CD14-positive monocyte (primary cell): ENCODE results near the gene CMTM8. TPM values are rescaled to one million over a fixed set of nuclear protein-coding genes. Genes with fewer than 3 reads are reported as not detected.

Experiments used
- DNase-seq, 3 donors: peaks; one replicate each; pipeline ENCODE4 v3.0.0-alpha.2; 2011 to 2022
- H2AFZ ChIP-seq: 2 replicates; pipeline ENCODE4 v1.6.0; 2012; ENCODE audit warnings: mild to moderate bottlenecking, low read depth, low read length, inconsistent platforms; ENCODE audit not compliant: insufficient read depth, poor library complexity, severe bottlenecking
- H3K27ac ChIP-seq, 2 donors: 1 replicate in 1 of 2; 2 replicates in 1 of 2; pipeline ENCODE4 v1.5.1; 2012 to 2013; ENCODE audit warnings: low read length in 2 of 2, control low read depth in 1 of 2, inconsistent platforms in 1 of 2, low read depth in 1 of 2, mild to moderate bottlenecking in 1 of 2
- H3K27me3 ChIP-seq, 2 donors: one replicate each; pipeline versions ENCODE4 v1.6.0 to v1.6.1; 2011 to 2013; ENCODE audit warnings: low read length in 2 of 2; ENCODE audit not compliant: control insufficient read depth in 2 of 2, insufficient read depth in 2 of 2
- H3K36me3 ChIP-seq, 2 donors: replicated peaks in 1 of 2; 1 replicate in 1 of 2; 2 replicates in 1 of 2; pipeline versions ENCODE4 v1.5.1 to v1.6.1; 2012 to 2013; ENCODE audit warnings: low read length in 2 of 2, control low read depth in 1 of 2, inconsistent platforms in 1 of 2, mild to moderate bottlenecking in 1 of 2; ENCODE audit not compliant: insufficient read depth in 2 of 2, control insufficient read depth in 1 of 2
- H3K4me1 ChIP-seq, 2 donors: 1 replicate in 1 of 2; 2 replicates in 1 of 2; pipeline versions ENCODE4 v1.5.1 to v1.6.1; 2012 to 2013; ENCODE audit warnings: low read length in 2 of 2, control low read depth in 1 of 2, inconsistent platforms in 1 of 2, mild to moderate bottlenecking in 1 of 2, moderate library complexity in 1 of 2; ENCODE audit not compliant: insufficient read depth in 2 of 2, control insufficient read depth in 1 of 2
- H3K4me2 ChIP-seq: replicated peaks from 2 replicates; pipeline ENCODE3; 2012; ENCODE audit warnings: low read length, moderate library complexity, mild to moderate bottlenecking; ENCODE audit not compliant: poor library complexity, severe bottlenecking; ENCODE audit errors: extremely low read depth
- H3K4me3 ChIP-seq, 3 experiments: fragments of 200-600 bp in 1 of 3; sonication (generic) in 1 of 3; replicated peaks in 1 of 3; 1 replicate in 2 of 3; 2 replicates in 1 of 3; pipeline ENCODE4 v1.5.1; 2011 to 2013; ENCODE audit warnings: low read length in 3 of 3, mild to moderate bottlenecking in 3 of 3, control low read depth in 2 of 3, low read depth in 2 of 3, inconsistent platforms in 1 of 3, moderate library complexity in 1 of 3
- H3K79me2 ChIP-seq: 2 replicates; pipeline ENCODE4 v1.6.0; 2012; ENCODE audit warnings: mild to moderate bottlenecking, control low read depth, inconsistent platforms, low read length, moderate library complexity; ENCODE audit not compliant: insufficient read depth
- H3K9ac ChIP-seq: 2 replicates; pipeline ENCODE4 v1.6.0; 2017; ENCODE audit warnings: low read length, mild to moderate bottlenecking; ENCODE audit not compliant: insufficient read depth, poor library complexity, severe bottlenecking
- H3K9me3 ChIP-seq, 2 donors: replicated peaks in 1 of 2; 1 replicate in 1 of 2; 2 replicates in 1 of 2; pipeline versions ENCODE4 v1.5.1 to v1.6.1; 2012 to 2013; ENCODE audit warnings: low read length in 2 of 2, control low read depth in 1 of 2; ENCODE audit not compliant: control insufficient read depth in 1 of 2, insufficient read depth in 1 of 2
- H4K20me1 ChIP-seq: 2 replicates; pipeline ENCODE4 v1.6.0; 2012; ENCODE audit warnings: mild to moderate bottlenecking, low read length, control low read depth, moderate library complexity; ENCODE audit not compliant: insufficient read depth
- H3K27ac Mint-ChIP-seq, 7 donors: one replicate each; pipeline ENCODE4 v1.8.0; 2020; ENCODE audit warnings: mild to moderate bottlenecking in 7 of 7, mixed read lengths in 7 of 7, moderate library complexity in 6 of 7, inconsistent platforms in 2 of 7
- H3K27me3 Mint-ChIP-seq, 3 donors: one replicate each; pipeline ENCODE4 v1.8.0; 2021 to 2022; ENCODE audit warnings: low read depth in 3 of 3, mild to moderate bottlenecking in 3 of 3, mixed read lengths in 3 of 3, moderate library complexity in 3 of 3, inconsistent platforms in 1 of 3
- H3K36me3 Mint-ChIP-seq, 2 donors: one replicate each; pipeline ENCODE4 v1.8.0; 2020; ENCODE audit warnings: mixed read lengths in 2 of 2, inconsistent platforms in 1 of 2, mild to moderate bottlenecking in 1 of 2
- H3K4me1 Mint-ChIP-seq: one replicate; pipeline ENCODE4 v1.8.0; 2020; ENCODE audit warnings: mild to moderate bottlenecking, mixed read lengths
- H3K4me3 Mint-ChIP-seq, 2 donors: one replicate each; pipeline ENCODE4 v1.8.0; 2020; ENCODE audit warnings: mild to moderate bottlenecking in 2 of 2, mixed read lengths in 2 of 2, moderate library complexity in 1 of 2
- H3K9me3 Mint-ChIP-seq, 7 donors: one replicate each; pipeline ENCODE4 v1.8.0; 2020 to 2022; ENCODE audit warnings: mixed read lengths in 7 of 7, mild to moderate bottlenecking in 6 of 7, moderate library complexity in 6 of 7, inconsistent platforms in 2 of 7
- WGBS: methylation state at CpG from one replicate; pipeline ENCODE4 v1.1.5; 2013; ENCODE audit warnings: missing lambda C conversion rate; ENCODE audit not compliant: insufficient coverage; 5-methylcytosine and 5-hydroxymethylcytosine counted together
- intact Hi-C, 2 donors: fragments of 100-400 bp; cut with micrococcal nuclease; formaldehyde crosslinking; loops; one replicate each; pipeline versions ENCODE4 v1.15.0 to v1.15.1; 2023
- polyA plus RNA-seq, 3 donors: library from polyadenylated mRNA; depleted of rRNA in 1 of 3; unstranded in 2 of 3; stranded (reverse) in 1 of 3; fragments of 300-500 nt in 2 of 3; fragments of >200 nt in 1 of 3; fragmentation: Illumina TruSeq in 2 of 3; gene quantifications; 1 replicate in 2 of 3; 2 replicates in 1 of 3; pipeline ENCODE4 v1.2.3, GENCODE V29; 2012 to 2021
- TF ChIP-seq, protein P1 (sequence below): fragments of 200-600 bp; IDR thresholded peaks from one replicate; pipeline ENCODE4 v1.8.0; 2022; ENCODE audit warnings: antibody characterized with exemption, mild to moderate bottlenecking

Gene CMTM8
- polyA plus RNA-seq, 3 donors = 0.46 to 2.5 (median 0.94) TPM

DNA sequence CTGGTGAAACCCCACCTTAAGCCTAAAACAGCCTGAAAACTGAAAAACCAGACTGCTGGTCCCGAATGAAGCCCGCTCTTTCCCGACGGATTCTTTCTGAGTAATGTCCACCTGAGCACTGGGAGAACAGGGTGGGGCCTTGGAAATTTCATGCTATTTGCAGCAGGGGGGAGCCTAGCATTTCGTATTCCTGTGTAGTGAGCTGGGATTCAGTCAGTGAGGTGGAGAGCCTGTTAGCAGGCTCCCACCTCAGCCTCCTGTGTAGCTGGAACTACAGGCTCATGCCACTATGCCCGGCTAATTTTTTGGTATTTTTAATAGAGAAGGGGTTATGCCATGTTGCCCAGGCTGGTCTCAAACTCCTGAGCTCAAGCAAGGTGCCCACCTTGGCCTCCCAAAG, 74.7 kb downstream of the CMTM8 start:
- WGBS = 91% methylated on average over 4 of the region's 6 CpGs
- H4K20me1 ChIP-seq = no peaks in the 10 kb centered on the region

DNA sequence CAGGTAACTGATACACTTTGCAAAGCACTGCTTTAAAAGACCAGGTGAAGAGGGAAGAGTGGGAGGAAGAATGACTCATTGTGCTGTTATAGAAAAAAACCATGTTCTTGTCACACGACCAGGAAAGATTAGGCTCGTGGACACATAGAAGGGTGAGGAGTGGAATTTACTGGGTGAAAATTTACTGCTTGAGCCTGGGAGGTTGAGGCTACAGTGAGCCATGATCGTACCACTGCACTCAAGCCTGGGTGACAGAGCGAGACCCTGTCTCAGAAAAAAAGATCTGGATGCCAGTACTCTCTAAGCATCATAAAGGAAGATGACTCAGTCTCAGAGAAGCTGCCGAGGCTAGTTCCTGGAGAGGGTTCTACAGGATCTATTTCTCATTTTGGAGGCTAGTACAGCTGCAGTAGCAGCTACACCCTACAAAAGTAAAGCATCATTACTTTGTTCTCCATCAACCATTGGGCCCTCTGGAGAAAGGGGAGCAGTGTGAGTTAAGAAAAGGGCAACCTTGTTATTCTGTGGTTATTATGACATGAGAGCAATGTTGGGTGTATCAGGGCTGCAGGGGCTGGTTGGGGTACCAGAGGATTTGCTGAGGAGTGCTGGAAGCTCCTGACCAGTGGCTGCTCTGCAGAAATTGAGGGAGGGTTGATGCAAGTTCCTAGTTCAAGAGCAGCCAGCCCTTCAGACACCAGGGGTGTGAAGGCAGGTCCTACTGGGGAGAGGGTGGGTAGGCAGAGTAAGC, 75.4 kb downstream of the CMTM8 start:
- Mint-ChIP-seq H3K27ac (no peak overlapping the region), H3K4me1 (peaks cover 5% of the 10 kb centered on the region), H3K4me3 (no peak overlapping the region), H3K36me3 (no peaks in the 10 kb centered on the region), H3K27me3 (peaks cover 0 to 6% (median 5%) of the 10 kb centered on the region in 3 donors), H3K9me3 (no peaks in the 10 kb centered on the region)
- H3K9me3 ChIP-seq = no peaks in the 10 kb centered on the region
- WGBS = 80% methylated on average over 1 of the region's 5 CpGs
- TF ChIP-seq, protein P1, sequence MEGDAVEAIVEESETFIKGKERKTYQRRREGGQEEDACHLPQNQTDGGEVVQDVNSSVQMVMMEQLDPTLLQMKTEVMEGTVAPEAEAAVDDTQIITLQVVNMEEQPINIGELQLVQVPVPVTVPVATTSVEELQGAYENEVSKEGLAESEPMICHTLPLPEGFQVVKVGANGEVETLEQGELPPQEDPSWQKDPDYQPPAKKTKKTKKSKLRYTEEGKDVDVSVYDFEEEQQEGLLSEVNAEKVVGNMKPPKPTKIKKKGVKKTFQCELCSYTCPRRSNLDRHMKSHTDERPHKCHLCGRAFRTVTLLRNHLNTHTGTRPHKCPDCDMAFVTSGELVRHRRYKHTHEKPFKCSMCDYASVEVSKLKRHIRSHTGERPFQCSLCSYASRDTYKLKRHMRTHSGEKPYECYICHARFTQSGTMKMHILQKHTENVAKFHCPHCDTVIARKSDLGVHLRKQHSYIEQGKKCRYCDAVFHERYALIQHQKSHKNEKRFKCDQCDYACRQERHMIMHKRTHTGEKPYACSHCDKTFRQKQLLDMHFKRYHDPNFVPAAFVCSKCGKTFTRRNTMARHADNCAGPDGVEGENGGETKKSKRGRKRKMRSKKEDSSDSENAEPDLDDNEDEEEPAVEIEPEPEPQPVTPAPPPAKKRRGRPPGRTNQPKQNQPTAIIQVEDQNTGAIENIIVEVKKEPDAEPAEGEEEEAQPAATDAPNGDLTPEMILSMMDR = no peak
- H3K9ac ChIP-seq = no peak overlapping the region
- no peaks in the 10 kb centered on the region for H3K79me2 ChIP-seq
- H3K36me3 ChIP-seq = no peaks in the 10 kb centered on the region
- no peaks in the 10 kb centered on the region for H4K20me1 ChIP-seq
- H3K27me3 ChIP-seq = no peaks in the 10 kb centered on the region
- intact Hi-C loops = no loop called here
- no peak overlapping the region for H2AFZ ChIP-seq
- H3K4me1 ChIP-seq = no peaks in the 10 kb centered on the region
- H3K27ac ChIP-seq = no peak overlapping the region
- no peak for DNase-seq
- no peak overlapping the region for H3K4me2 ChIP-seq
- no peak overlapping the region for H3K4me3 ChIP-seq

More for the DNA sequence above, 74.7 kb downstream of the CMTM8 start:
- Histone ChIP-seq H3K9ac (no peak overlapping the region), H3K4me2 (no peak overlapping the region), H3K36me3 (no peaks in the 10 kb centered on the region), H3K27ac (no peak overlapping the region), H3K4me3 (no peak overlapping the region), H3K79me2 (no peaks in the 10 kb centered on the region), H2AFZ (no peak overlapping the region), H3K27me3 (no peaks in the 10 kb centered on the region), H3K9me3 (no peaks in the 10 kb centered on the region), H3K4me1 (no peaks in the 10 kb centered on the region)
- no peaks in the 10 kb centered on the region for H3K9me3 Mint-ChIP-seq
- intact Hi-C loops = no loop called here
- H3K4me3 Mint-ChIP-seq = no peak overlapping the region
- DNase-seq = no peak
- H3K36me3 Mint-ChIP-seq = no peaks in the 10 kb centered on the region
- peaks cover 0 to 6% (median 5%) of the 10 kb centered on the region in 3 donors for H3K27me3 Mint-ChIP-seq
- peaks cover 5% of the 10 kb centered on the region for H3K4me1 Mint-ChIP-seq
- no peak overlapping the region for H3K27ac Mint-ChIP-seq
- TF ChIP-seq, protein P1 = no peak
